IMR-90 (cell line): Measurements from ENCODE around the gene GRID1. TPM values are rescaled to one million over a fixed set of nuclear protein-coding genes. Genes with fewer than 3 reads are reported as not detected.

ENCODE experiments used
- ATAC-seq: fragments of 200-7000 bp; cut with Tn5 transposase; 2 replicates; pipeline ENCODE4 v1.9.1; 2020; ENCODE audit warnings: low read depth, mild to moderate bottlenecking, moderate library complexity
- BruUV-seq: library from RNA; stranded (reverse); fragments of 400-500 nt; replicated peaks from 2 replicates; lab custom pipeline; 2021; lab: Mats Ljungman, UMichigan
- CTCF ChIA-PET: fragments of 300-600 bp; formaldehyde crosslinking; extraction: SDS; loops from one replicate; lab custom pipeline; 2021; ENCODE audit warnings: antibody characterized with exemption; lab: Yijun Ruan, JAX
- POLR2A ChIA-PET: fragments of 300-600 bp; sonication (Branson Sonifier 250); formaldehyde crosslinking; loops from one replicate; lab custom pipeline; 2022; ENCODE audit warnings: antibody characterized with exemption; ENCODE audit not compliant: unreplicated experiment; lab: Charles Lee
- DNase-seq: peaks from one replicate; pipeline ENCODE4 v3.0.0; 2013
- H2AFZ ChIP-seq: replicated peaks from 2 replicates; pipeline ENCODE3; 2013; ENCODE audit warnings: low read length, mild to moderate bottlenecking; ENCODE audit not compliant: poor library complexity
- H2AK5ac ChIP-seq: 2 replicates; pipeline ENCODE4 v1.6.1; 2013; ENCODE audit warnings: low read depth, low read length, inconsistent platforms
- H2AK9ac ChIP-seq: replicated peaks from 2 replicates; pipeline ENCODE3; 2013; ENCODE audit warnings: mild to moderate bottlenecking, low read depth, low read length, moderate library complexity; ENCODE audit not compliant: poor library complexity
- H2BK120ac ChIP-seq: 2 replicates; pipeline ENCODE4 v1.6.1; 2013; ENCODE audit warnings: low read depth, low read length, inconsistent platforms
- H2BK15ac ChIP-seq: 3 replicates; pipeline ENCODE4 v1.6.1; 2013; ENCODE audit warnings: low read depth, low read length, inconsistent platforms
- H2BK20ac ChIP-seq: 2 replicates; pipeline ENCODE4 v1.6.1; 2013; ENCODE audit warnings: low read depth, mild to moderate bottlenecking, inconsistent platforms, low read length, moderate library complexity
- H2BK5ac ChIP-seq: 2 replicates; pipeline ENCODE4 v1.6.1; 2013; ENCODE audit warnings: mild to moderate bottlenecking, low read depth, low read length, inconsistent platforms; ENCODE audit not compliant: poor library complexity, severe bottlenecking
- H3K14ac ChIP-seq: replicated peaks from 2 replicates; pipeline ENCODE4 v1.6.1; 2013; ENCODE audit warnings: low read depth, low read length, inconsistent platforms
- H3K18ac ChIP-seq: 2 replicates; pipeline ENCODE4 v1.6.1; 2013; ENCODE audit warnings: low read depth, low read length, control low read depth
- H3K23ac ChIP-seq: 2 replicates; pipeline ENCODE4 v1.6.1; 2013; ENCODE audit warnings: low read depth, low read length, inconsistent platforms
- H3K27ac ChIP-seq: 2 replicates; pipeline ENCODE4 v1.5.1; 2013; ENCODE audit warnings: mild to moderate bottlenecking, control low read depth, low read length; ENCODE audit not compliant: insufficient read depth
- H3K27me3 ChIP-seq: 2 replicates; pipeline ENCODE4 v1.6.1; 2013; ENCODE audit warnings: low read length; ENCODE audit not compliant: control insufficient read depth, insufficient read depth
- H3K36me3 ChIP-seq: 2 replicates; pipeline ENCODE4 v1.6.1; 2013; ENCODE audit warnings: low read length, mixed read lengths; ENCODE audit not compliant: control insufficient read depth, insufficient read depth
- H3K4ac ChIP-seq: 2 replicates; pipeline ENCODE4 v1.6.1; 2013; ENCODE audit warnings: low read depth, low read length, inconsistent platforms
- H3K4me1 ChIP-seq: 2 replicates; pipeline ENCODE4 v1.6.1; 2013; ENCODE audit warnings: low read length, mixed read lengths; ENCODE audit not compliant: control insufficient read depth, insufficient read depth
- H3K4me2 ChIP-seq: 2 replicates; pipeline ENCODE4 v1.6.1; 2013; ENCODE audit warnings: low read depth, mild to moderate bottlenecking, control low read depth, low read length, moderate library complexity
- H3K4me3 ChIP-seq: 2 replicates; pipeline ENCODE4 v1.5.1; 2013; ENCODE audit warnings: low read depth, mild to moderate bottlenecking, control low read depth, low read length, moderate library complexity; ENCODE audit not compliant: insufficient read depth
- H3K56ac ChIP-seq: 2 replicates; pipeline ENCODE4 v1.6.1; 2013; ENCODE audit warnings: low read length, inconsistent platforms; ENCODE audit not compliant: insufficient read depth; ENCODE audit errors: extremely low read depth
- H3K79me1 ChIP-seq, 2 experiments: 2 replicates each; pipeline ENCODE4 v1.6.1; 2013; ENCODE audit warnings: low read length in 2 of 2, inconsistent platforms in 1 of 2, low read depth in 1 of 2
- H3K9ac ChIP-seq: 2 replicates; pipeline ENCODE4 v1.6.1; 2013; ENCODE audit warnings: low read depth, low read length, control low read depth
- H3K9me1 ChIP-seq: 2 replicates; pipeline ENCODE4 v1.6.1; 2013; ENCODE audit warnings: low read length, inconsistent platforms; ENCODE audit not compliant: insufficient read depth
- H3K9me3 ChIP-seq: 2 replicates; pipeline ENCODE4 v1.6.1; 2013; ENCODE audit warnings: low read length; ENCODE audit not compliant: control insufficient read depth, insufficient read depth
- H4K20me1 ChIP-seq: 2 replicates; pipeline ENCODE4 v1.6.1; 2013; ENCODE audit warnings: low read length, inconsistent platforms; ENCODE audit not compliant: insufficient read depth
- H4K5ac ChIP-seq: 2 replicates; pipeline ENCODE4 v1.6.1; 2013; ENCODE audit warnings: mild to moderate bottlenecking, low read depth, low read length, control low read depth
- H4K8ac ChIP-seq, 2 experiments: 2 replicates each; pipeline ENCODE4 v1.6.1; 2013; ENCODE audit warnings: low read depth in 2 of 2, low read length in 2 of 2, control low read depth in 1 of 2, inconsistent platforms in 1 of 2
- H4K91ac ChIP-seq: 2 replicates; pipeline ENCODE4 v1.6.1; 2013; ENCODE audit warnings: low read depth, low read length, inconsistent platforms; ENCODE audit not compliant: insufficient read depth
- POLR2A ChIP-seq: IDR thresholded peaks from 2 replicates; pipeline ENCODE4 v1.6.1; 2012; ENCODE audit warnings: mild to moderate bottlenecking, low read depth, low read length
- WGBS, 2 experiments: methylation state at CpG; one replicate each; pipeline versions ENCODE4 v1.1.5 to v1.1.7; 2013; ENCODE audit warnings: missing lambda C conversion rate in 2 of 2; ENCODE audit not compliant: insufficient read length in 1 of 2; ENCODE audit errors: extremely low coverage in 2 of 2; 5-methylcytosine and 5-hydroxymethylcytosine counted together
- dilution Hi-C: fragments of 300-500 bp; cut with HindIII; formaldehyde crosslinking; loops from one replicate; pipeline ENCODE4 v1.14.3; 2018; ENCODE audit warnings: low sequenced_read_pairs; ENCODE audit not compliant: unreplicated experiment
- in situ Hi-C: fragments of 300-500 bp; cut with MboI; formaldehyde crosslinking; loops from 3 replicates; pipeline ENCODE4 v1.14.3; 2019; ENCODE audit warnings: low sequenced_read_pairs, inconsistent platforms, mixed read lengths
- intact Hi-C: fragments of 100-400 bp; cut with micrococcal nuclease; formaldehyde crosslinking; loops from 2 replicates; pipeline ENCODE4 v1.10.0; 2022
- polyA plus RNA-seq, 3 experiments: library from polyadenylated mRNA; depleted of rRNA; stranded (reverse); fragments of >200 nt; gene quantifications; 2 replicates each; pipeline ENCODE4 v1.2.3, GENCODE V29; 2012; ENCODE audit warnings: low replicate concordance in 1 of 3
- total RNA-seq: library from RNA; depleted of rRNA; stranded (reverse); fragments of >200 nt; gene quantifications from 2 replicates; pipeline ENCODE4 v1.2.3, GENCODE V29; 2012

GRID1 gene
- total and polyA plus RNA-seq, 2 of the 4 experiments (the other 2 are of a cell fraction) = not detected

- H3K56ac ChIP-seq = no peak overlapping the region
- 53% methylated on average over 2 of the region's 3 CpGs; no CpG with 5 or more reads in 1 of the 2 experiments for WGBS, 2 experiments
- no peak overlapping the region for H2AK9ac ChIP-seq
- no peaks in the 10 kb centered on the region for H3K4me1 ChIP-seq
- H4K91ac ChIP-seq = no peak overlapping the region
- no peak overlapping the region for H2BK120ac ChIP-seq
- H3K9me1 ChIP-seq = no peaks in the 10 kb centered on the region
- no TSS peak for BruUV-seq
- in situ Hi-C loops (no loop called here), dilution Hi-C loops (no loop called here), intact Hi-C loops (no loop called here)
- ChIA-PET POLR2A (no interaction called here), CTCF (no interaction called here)
- no peak overlapping the region for H3K23ac ChIP-seq
- H3K9ac ChIP-seq = no peak overlapping the region
- no peak overlapping the region for H2BK20ac ChIP-seq
- no peak for DNase-seq
- no peak for ATAC-seq
- H3K14ac ChIP-seq = no peak overlapping the region
- no peaks in the 10 kb centered on the region for H3K79me1 ChIP-seq
- H2AFZ ChIP-seq = no peak overlapping the region
- H2AK5ac ChIP-seq = no peak overlapping the region
- no peak overlapping the region for H3K27ac ChIP-seq
- H3K9me3 ChIP-seq = no peaks in the 10 kb centered on the region
- no peaks in the 10 kb centered on the region for H3K36me3 ChIP-seq
- H3K27me3 ChIP-seq = no peaks in the 10 kb centered on the region; the same call in 1 of the 2 replicates
- no peak overlapping the region for H3K4me3 ChIP-seq
- no peak overlapping the region for H3K4me2 ChIP-seq
- H3K4ac ChIP-seq = no peak overlapping the region
- H4K20me1 ChIP-seq = no peaks in the 10 kb centered on the region
- H2BK5ac ChIP-seq = no peak overlapping the region
- H3K18ac ChIP-seq = no peak overlapping the region
- no peak overlapping the region for H2BK15ac ChIP-seq
- no peak overlapping the region for H4K8ac ChIP-seq
- H4K5ac ChIP-seq = no peak overlapping the region
- TF ChIP-seq POLR2A = no peak
Measured at GRCh38 chr10:86265895-86266259, 100.7 kb downstream of the GRID1 start.
